ENCODE data around the gene HEPACAM2. TPM values are rescaled to one million over a fixed set of nuclear protein-coding genes. Genes with fewer than 3 reads are reported as not detected.

Gene HEPACAM2
- total RNA-seq, 4 donors from 2014 or later: not detected

DNA sequence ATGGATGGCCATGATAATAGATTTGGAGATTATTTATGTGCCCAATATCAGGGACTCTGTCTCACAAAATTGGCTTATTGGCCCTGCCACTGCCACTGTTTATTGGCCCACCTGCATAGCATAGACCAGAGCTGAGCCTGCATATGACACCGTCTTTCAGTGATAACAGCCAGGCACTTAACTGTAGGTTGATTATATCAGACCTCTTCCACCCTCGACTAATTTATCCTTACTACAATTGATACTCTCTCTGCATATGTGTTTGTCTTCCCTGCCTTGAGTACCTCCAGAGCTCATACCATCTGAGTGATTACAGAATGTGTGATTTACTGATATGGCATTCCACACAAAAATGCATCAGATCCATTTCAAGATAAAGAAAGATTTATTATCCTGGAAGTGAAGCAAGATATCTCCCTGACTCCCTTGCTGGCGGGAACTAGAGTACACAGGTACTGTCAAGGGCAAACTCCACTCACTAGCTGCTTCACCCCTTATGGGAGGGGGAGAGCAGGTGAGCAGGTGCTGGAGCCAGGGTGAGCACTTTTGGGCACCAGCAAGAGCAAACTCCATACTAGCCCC lies 65.0 kb downstream of the HEPACAM2 start:
- TF ChIP-seq, protein P1, sequence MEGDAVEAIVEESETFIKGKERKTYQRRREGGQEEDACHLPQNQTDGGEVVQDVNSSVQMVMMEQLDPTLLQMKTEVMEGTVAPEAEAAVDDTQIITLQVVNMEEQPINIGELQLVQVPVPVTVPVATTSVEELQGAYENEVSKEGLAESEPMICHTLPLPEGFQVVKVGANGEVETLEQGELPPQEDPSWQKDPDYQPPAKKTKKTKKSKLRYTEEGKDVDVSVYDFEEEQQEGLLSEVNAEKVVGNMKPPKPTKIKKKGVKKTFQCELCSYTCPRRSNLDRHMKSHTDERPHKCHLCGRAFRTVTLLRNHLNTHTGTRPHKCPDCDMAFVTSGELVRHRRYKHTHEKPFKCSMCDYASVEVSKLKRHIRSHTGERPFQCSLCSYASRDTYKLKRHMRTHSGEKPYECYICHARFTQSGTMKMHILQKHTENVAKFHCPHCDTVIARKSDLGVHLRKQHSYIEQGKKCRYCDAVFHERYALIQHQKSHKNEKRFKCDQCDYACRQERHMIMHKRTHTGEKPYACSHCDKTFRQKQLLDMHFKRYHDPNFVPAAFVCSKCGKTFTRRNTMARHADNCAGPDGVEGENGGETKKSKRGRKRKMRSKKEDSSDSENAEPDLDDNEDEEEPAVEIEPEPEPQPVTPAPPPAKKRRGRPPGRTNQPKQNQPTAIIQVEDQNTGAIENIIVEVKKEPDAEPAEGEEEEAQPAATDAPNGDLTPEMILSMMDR (IDR thresholded peaks at IDR 0.05): no peak
- TF ChIP-seq EP300 (IDR thresholded peaks at IDR 0.05) (no peak), POLR2AphosphoS5 (IDR thresholded peaks at IDR 0.05) (no peak), POLR2A (IDR thresholded peaks at IDR 0.05; ENCODE audit: low read depth) (no peak)
- 76% methylated on average over 3 of the region's 3 CpGs for WGBS

DNA sequence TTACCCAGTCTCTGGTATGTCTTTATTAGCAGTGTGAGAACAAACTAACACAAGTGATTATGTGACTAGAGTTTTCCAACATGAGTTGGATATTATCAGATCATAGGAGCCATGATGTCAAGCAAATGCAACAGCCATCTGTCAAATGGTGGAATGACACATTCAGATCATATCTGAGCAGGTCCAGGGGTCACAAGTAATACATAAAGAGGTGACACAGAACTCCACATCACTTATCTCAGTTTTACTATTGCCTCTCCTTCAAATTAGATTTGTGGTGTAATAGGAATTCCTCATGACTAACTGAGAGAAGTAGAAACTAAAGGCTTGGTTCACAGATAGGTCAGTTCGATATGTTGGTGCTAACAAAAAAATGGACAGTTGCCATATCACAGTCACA lies 65.9 kb downstream of the HEPACAM2 start:
- DNase-seq (ENCODE audit: extremely low spot score): no peak
- peaks cover 0 to 8% (median 0%) of the 10 kb centered on the region in 4 donors for H3K9me3 ChIP-seq
- H3K27me3 ChIP-seq: no peaks in the 10 kb centered on the region
- TF ChIP-seq, protein P1 (IDR thresholded peaks at IDR 0.05): no peak
- TF ChIP-seq POLR2A (IDR thresholded peaks at IDR 0.05; ENCODE audit: low read depth): no peak
- no peak for TF ChIP-seq POLR2AphosphoS5 (IDR thresholded peaks at IDR 0.05)
- no peak for TF ChIP-seq EP300 (IDR thresholded peaks at IDR 0.05)
- intact Hi-C loops (cut with DNase I): no loop called here
- WGBS: 65% methylated on average over 1 of the region's 1 CpG
- H3K4me3 ChIP-seq: no peak overlapping the region
- no peaks in the 10 kb centered on the region for H3K36me3 ChIP-seq
- H3K27ac ChIP-seq (replicated peaks in 1 of 4): no peak overlapping the region
- H3K4me1 ChIP-seq: no peaks in the 10 kb centered on the region

More for the DNA sequence above, 65.0 kb downstream of the HEPACAM2 start:
- DNase-seq (ENCODE audit: extremely low spot score): no peak
- Histone ChIP-seq H3K36me3 (no peaks in the 10 kb centered on the region), H3K27ac (replicated peaks in 1 of 4) (no peak overlapping the region), H3K4me3 (no peak overlapping the region), H3K27me3 (no peaks in the 10 kb centered on the region), H3K9me3 (peaks cover 0 to 8% (median 0%) of the 10 kb centered on the region in 4 donors), H3K4me1 (no peaks in the 10 kb centered on the region)
- intact Hi-C loops (cut with DNase I): no loop called here

DNA sequence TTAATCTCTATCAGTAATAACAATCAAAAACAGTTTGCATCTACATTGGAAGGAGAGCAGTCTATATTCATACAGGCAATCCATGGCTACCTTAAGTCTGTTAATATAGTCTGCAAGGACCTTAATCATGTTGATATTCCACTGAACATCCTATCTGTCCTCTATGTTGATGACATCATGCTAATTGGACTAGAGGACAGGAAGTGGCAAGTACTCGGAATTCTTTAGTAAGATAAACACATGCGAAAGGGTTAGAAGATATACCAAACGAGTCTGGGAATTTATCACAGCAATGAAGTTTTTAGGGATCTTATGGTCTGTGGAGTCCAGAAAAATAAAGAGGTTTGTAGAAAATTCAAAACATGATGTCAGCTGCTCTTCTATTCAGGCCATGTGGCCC lies 66.8 kb downstream of the HEPACAM2 start:
- Histone ChIP-seq H3K4me1 (no peaks in the 10 kb centered on the region), H3K27ac (replicated peaks in 1 of 4) (no peak overlapping the region), H3K9me3 (peaks cover 0 to 8% (median 0%) of the 10 kb centered on the region in 4 donors), H3K27me3 (no peaks in the 10 kb centered on the region), H3K36me3 (no peaks in the 10 kb centered on the region), H3K4me3 (no peak overlapping the region)
- TF ChIP-seq POLR2AphosphoS5 (IDR thresholded peaks at IDR 0.05) (no peak), POLR2A (IDR thresholded peaks at IDR 0.05; ENCODE audit: low read depth) (no peak), EP300 (IDR thresholded peaks at IDR 0.05) (no peak)
- TF ChIP-seq, protein P1 (IDR thresholded peaks at IDR 0.05): no peak
- intact Hi-C loops (cut with DNase I): no loop called here
- no peak for DNase-seq (ENCODE audit: extremely low spot score)
- WGBS: 50% methylated on average over 3 of the region's 3 CpGs

- intact Hi-C loops (cut with DNase I): no loop called here
- Histone ChIP-seq H3K36me3 (no peaks in the 10 kb centered on the region), H3K27ac (replicated peaks in 1 of 4) (no peak overlapping the region), H3K9me3 (peaks cover 0 to 4% (median 0%) of the 10 kb centered on the region in 4 donors), H3K27me3 (no peaks in the 10 kb centered on the region), H3K4me1 (no peaks in the 10 kb centered on the region), H3K4me3 (no peak overlapping the region)
- 69% methylated on average over 1 of the region's 1 CpG for WGBS
- TF ChIP-seq, protein P1 (IDR thresholded peaks at IDR 0.05): no peak
- TF ChIP-seq POLR2AphosphoS5 (IDR thresholded peaks at IDR 0.05) (no peak), POLR2A (IDR thresholded peaks at IDR 0.05; ENCODE audit: low read depth) (no peak), EP300 (IDR thresholded peaks at IDR 0.05) (no peak)
- no peak for DNase-seq (ENCODE audit: extremely low spot score)
Measured at GRCh38 chr7:93156884-93157283, 69.4 kb downstream of the HEPACAM2 start.
